IMR-90 (cell line): ENCODE data around the gene NHLRC2. TPM values are rescaled to one million over a fixed set of nuclear protein-coding genes. Genes with fewer than 3 reads are reported as not detected.

Source experiments
- ATAC-seq: fragments of 200-7000 bp; cut with Tn5 transposase; 2 replicates; pipeline ENCODE4 v1.9.1; 2020; ENCODE audit warnings: low read depth, mild to moderate bottlenecking, moderate library complexity
- BruUV-seq: library from RNA; stranded (reverse); fragments of 400-500 nt; replicated peaks from 2 replicates; lab custom pipeline; 2021; lab: Mats Ljungman, UMichigan
- CTCF ChIA-PET: fragments of 300-600 bp; formaldehyde crosslinking; extraction: SDS; loops from one replicate; lab custom pipeline; 2021; ENCODE audit warnings: antibody characterized with exemption; lab: Yijun Ruan, JAX
- POLR2A ChIA-PET: fragments of 300-600 bp; sonication (Branson Sonifier 250); formaldehyde crosslinking; loops from one replicate; lab custom pipeline; 2022; ENCODE audit warnings: antibody characterized with exemption; ENCODE audit not compliant: unreplicated experiment; lab: Charles Lee
- DNase-seq: peaks from one replicate; pipeline ENCODE4 v3.0.0; 2013
- H2AFZ ChIP-seq: replicated peaks from 2 replicates; pipeline ENCODE3; 2013; ENCODE audit warnings: low read length, mild to moderate bottlenecking; ENCODE audit not compliant: poor library complexity
- H2AK5ac ChIP-seq: 2 replicates; pipeline ENCODE4 v1.6.1; 2013; ENCODE audit warnings: low read depth, low read length, inconsistent platforms
- H2AK9ac ChIP-seq: replicated peaks from 2 replicates; pipeline ENCODE3; 2013; ENCODE audit warnings: mild to moderate bottlenecking, low read depth, low read length, moderate library complexity; ENCODE audit not compliant: poor library complexity
- H2BK120ac ChIP-seq: 2 replicates; pipeline ENCODE4 v1.6.1; 2013; ENCODE audit warnings: low read depth, low read length, inconsistent platforms
- H2BK15ac ChIP-seq: 3 replicates; pipeline ENCODE4 v1.6.1; 2013; ENCODE audit warnings: low read depth, low read length, inconsistent platforms
- H2BK20ac ChIP-seq: 2 replicates; pipeline ENCODE4 v1.6.1; 2013; ENCODE audit warnings: low read depth, mild to moderate bottlenecking, inconsistent platforms, low read length, moderate library complexity
- H2BK5ac ChIP-seq: 2 replicates; pipeline ENCODE4 v1.6.1; 2013; ENCODE audit warnings: mild to moderate bottlenecking, low read depth, low read length, inconsistent platforms; ENCODE audit not compliant: poor library complexity, severe bottlenecking
- H3K14ac ChIP-seq: replicated peaks from 2 replicates; pipeline ENCODE4 v1.6.1; 2013; ENCODE audit warnings: low read depth, low read length, inconsistent platforms
- H3K18ac ChIP-seq: 2 replicates; pipeline ENCODE4 v1.6.1; 2013; ENCODE audit warnings: low read depth, low read length, control low read depth
- H3K23ac ChIP-seq: 2 replicates; pipeline ENCODE4 v1.6.1; 2013; ENCODE audit warnings: low read depth, low read length, inconsistent platforms
- H3K27ac ChIP-seq: 2 replicates; pipeline ENCODE4 v1.5.1; 2013; ENCODE audit warnings: mild to moderate bottlenecking, control low read depth, low read length; ENCODE audit not compliant: insufficient read depth
- H3K27me3 ChIP-seq: 2 replicates; pipeline ENCODE4 v1.6.1; 2013; ENCODE audit warnings: low read length; ENCODE audit not compliant: control insufficient read depth, insufficient read depth
- H3K36me3 ChIP-seq: 2 replicates; pipeline ENCODE4 v1.6.1; 2013; ENCODE audit warnings: low read length, mixed read lengths; ENCODE audit not compliant: control insufficient read depth, insufficient read depth
- H3K4ac ChIP-seq: 2 replicates; pipeline ENCODE4 v1.6.1; 2013; ENCODE audit warnings: low read depth, low read length, inconsistent platforms
- H3K4me1 ChIP-seq: 2 replicates; pipeline ENCODE4 v1.6.1; 2013; ENCODE audit warnings: low read length, mixed read lengths; ENCODE audit not compliant: control insufficient read depth, insufficient read depth
- H3K4me2 ChIP-seq: 2 replicates; pipeline ENCODE4 v1.6.1; 2013; ENCODE audit warnings: low read depth, mild to moderate bottlenecking, control low read depth, low read length, moderate library complexity
- H3K4me3 ChIP-seq: 2 replicates; pipeline ENCODE4 v1.5.1; 2013; ENCODE audit warnings: low read depth, mild to moderate bottlenecking, control low read depth, low read length, moderate library complexity; ENCODE audit not compliant: insufficient read depth
- H3K56ac ChIP-seq: 2 replicates; pipeline ENCODE4 v1.6.1; 2013; ENCODE audit warnings: low read length, inconsistent platforms; ENCODE audit not compliant: insufficient read depth; ENCODE audit errors: extremely low read depth
- H3K79me1 ChIP-seq, 2 experiments: 2 replicates each; pipeline ENCODE4 v1.6.1; 2013; ENCODE audit warnings: low read length in 2 of 2, inconsistent platforms in 1 of 2, low read depth in 1 of 2
- H3K9ac ChIP-seq: 2 replicates; pipeline ENCODE4 v1.6.1; 2013; ENCODE audit warnings: low read depth, low read length, control low read depth
- H3K9me1 ChIP-seq: 2 replicates; pipeline ENCODE4 v1.6.1; 2013; ENCODE audit warnings: low read length, inconsistent platforms; ENCODE audit not compliant: insufficient read depth
- H3K9me3 ChIP-seq: 2 replicates; pipeline ENCODE4 v1.6.1; 2013; ENCODE audit warnings: low read length; ENCODE audit not compliant: control insufficient read depth, insufficient read depth
- H4K20me1 ChIP-seq: 2 replicates; pipeline ENCODE4 v1.6.1; 2013; ENCODE audit warnings: low read length, inconsistent platforms; ENCODE audit not compliant: insufficient read depth
- H4K5ac ChIP-seq: 2 replicates; pipeline ENCODE4 v1.6.1; 2013; ENCODE audit warnings: mild to moderate bottlenecking, low read depth, low read length, control low read depth
- H4K8ac ChIP-seq, 2 experiments: 2 replicates each; pipeline ENCODE4 v1.6.1; 2013; ENCODE audit warnings: low read depth in 2 of 2, low read length in 2 of 2, control low read depth in 1 of 2, inconsistent platforms in 1 of 2
- H4K91ac ChIP-seq: 2 replicates; pipeline ENCODE4 v1.6.1; 2013; ENCODE audit warnings: low read depth, low read length, inconsistent platforms; ENCODE audit not compliant: insufficient read depth
- CEBPB ChIP-seq: IDR thresholded peaks from 2 replicates; pipeline ENCODE4 v1.6.1; 2012; ENCODE audit warnings: low read depth, low read length, improper control_type of control experiment
- RAD21 ChIP-seq: IDR thresholded peaks from 2 replicates; pipeline ENCODE4 v1.6.1; 2012; ENCODE audit warnings: low read length, improper control_type of control experiment
- USF2 ChIP-seq: fragments of 150-350 bp; IDR thresholded peaks from 2 replicates; pipeline ENCODE4 v1.6.1; 2017; ENCODE audit warnings: mild to moderate bottlenecking, antibody characterized with exemption, low read length, low read depth
- WGBS, 2 experiments: methylation state at CpG; one replicate each; pipeline versions ENCODE4 v1.1.5 to v1.1.7; 2013; ENCODE audit warnings: missing lambda C conversion rate in 2 of 2; ENCODE audit not compliant: insufficient read length in 1 of 2; ENCODE audit errors: extremely low coverage in 2 of 2; 5-methylcytosine and 5-hydroxymethylcytosine counted together
- dilution Hi-C: fragments of 300-500 bp; cut with HindIII; formaldehyde crosslinking; loops from one replicate; pipeline ENCODE4 v1.14.3; 2018; ENCODE audit warnings: low sequenced_read_pairs; ENCODE audit not compliant: unreplicated experiment
- in situ Hi-C: fragments of 300-500 bp; cut with MboI; formaldehyde crosslinking; loops from 3 replicates; pipeline ENCODE4 v1.14.3; 2019; ENCODE audit warnings: low sequenced_read_pairs, inconsistent platforms, mixed read lengths
- intact Hi-C: fragments of 100-400 bp; cut with micrococcal nuclease; formaldehyde crosslinking; loops from 2 replicates; pipeline ENCODE4 v1.10.0; 2022
- polyA plus RNA-seq, 3 experiments: library from polyadenylated mRNA; depleted of rRNA; stranded (reverse); fragments of >200 nt; gene quantifications; 2 replicates each; pipeline ENCODE4 v1.2.3, GENCODE V29; 2012; ENCODE audit warnings: low replicate concordance in 1 of 3
- total RNA-seq: library from RNA; depleted of rRNA; stranded (reverse); fragments of >200 nt; gene quantifications from 2 replicates; pipeline ENCODE4 v1.2.3, GENCODE V29; 2012

The NHLRC2 gene
- total and polyA plus RNA-seq, 2 of the 4 experiments (the other 2 are of a cell fraction): 3.0 to 11.8 TPM

DNA sequence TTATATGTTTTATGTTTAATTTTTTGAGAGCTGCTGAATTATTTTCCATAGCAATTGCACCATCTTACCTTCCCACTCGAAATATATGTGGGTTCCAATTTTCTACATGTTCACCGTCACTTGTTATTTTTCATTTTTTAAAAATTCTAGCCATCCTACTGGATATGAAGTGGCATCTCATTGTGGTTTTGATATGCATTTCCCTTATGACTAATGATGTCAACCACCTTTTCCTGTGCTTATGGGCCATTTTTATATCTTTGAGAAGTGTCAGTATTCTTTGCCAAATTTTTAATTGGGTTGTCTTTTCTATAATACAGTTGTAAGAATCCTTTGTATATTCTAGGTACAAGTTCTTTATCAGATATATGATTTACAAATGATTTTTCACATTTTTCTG is 27.8 kb downstream of the NHLRC2 start:
- Histone ChIP-seq H3K27me3 (no peaks in the 10 kb centered on the region), H3K14ac (no peak overlapping the region), H4K20me1 (no peaks in the 10 kb centered on the region), H2AK9ac (no peak overlapping the region), H3K4ac (no peak overlapping the region), H3K27ac (no peak overlapping the region), H3K36me3 (no peaks in the 10 kb centered on the region), H3K9me3 (no peaks in the 10 kb centered on the region), H2AK5ac (no peak overlapping the region), H2BK5ac (no peak overlapping the region), H4K5ac (no peak overlapping the region), H3K4me1 (no peaks in the 10 kb centered on the region), H2BK15ac (no peak overlapping the region), H3K4me3 (no peak overlapping the region), H3K9me1 (no peaks in the 10 kb centered on the region), H2BK120ac (no peak overlapping the region), H4K8ac (no peak overlapping the region), H2BK20ac (no peak overlapping the region), H2AFZ (no peak overlapping the region), H3K79me1 (no peaks in the 10 kb centered on the region; a peak in 2 of 4 replicates), H3K18ac (no peak overlapping the region), H4K91ac (no peak overlapping the region), H3K56ac (no peak overlapping the region), H3K4me2 (no peak overlapping the region), H3K9ac (no peak overlapping the region), H3K23ac (no peak overlapping the region)
- ChIA-PET POLR2A (no interaction called here), CTCF (no interaction called here)
- dilution Hi-C loops: no loop called here
- in situ Hi-C loops: no loop called here
- DNase-seq (no peak), ATAC-seq (no peak)
- no peak for TF ChIP-seq USF2
- TF ChIP-seq CEBPB: no peak
- TF ChIP-seq RAD21: no peak
- no TSS peak for BruUV-seq
- intact Hi-C loops: no loop called here
- no CpG with 5 or more reads among the region's 2 CpGs for WGBS, 2 experiments
